K562 (cell line): Measurements from ENCODE around the gene SLC10A4. TPM values are rescaled to one million over a fixed set of nuclear protein-coding genes. Genes with fewer than 3 reads are reported as not detected.
A peak's percentile ranks its signal among the peaks of the same experiment; 100 is the strongest.

Experiments used
- CBFB ChIP-seq: sonication (generic); formaldehyde crosslinking; IDR thresholded peaks from 2 replicates; pipeline ENCODE4 v1.4.0; 2020; ENCODE audit warnings: mild to moderate bottlenecking, missing genetic modification reagents
- HNRNPL ChIP-seq: fragments of 200-400 bp; formaldehyde crosslinking; IDR thresholded peaks from 2 replicates; pipeline ENCODE4 v1.6.1; 2017; ENCODE audit warnings: low read depth, mild to moderate bottlenecking, low read length
- HNRNPLL ChIP-seq: fragments of 200-400 bp; formaldehyde crosslinking; IDR thresholded peaks from 2 replicates; pipeline ENCODE4 v1.6.1; 2017; ENCODE audit warnings: low read length, low read depth, mild to moderate bottlenecking; ENCODE audit not compliant: poor library complexity, severe bottlenecking
- HOXB6 ChIP-seq: fragments of 250-450 bp; sonication (Bioruptor Pico); IDR thresholded peaks from 2 replicates; pipeline ENCODE4 v1.5.1; 2022; ENCODE audit warnings: mild to moderate bottlenecking, borderline replicate concordance
- HSF4 ChIP-seq: fragments of 250-450 bp; sonication (Bioruptor Pico); IDR thresholded peaks from 2 replicates; pipeline ENCODE4 v2.1.2; 2022; ENCODE audit warnings: mild to moderate bottlenecking, moderate library complexity, borderline replicate concordance
- IRF2 ChIP-seq: sonication (generic); formaldehyde crosslinking; IDR thresholded peaks from 2 replicates; pipeline ENCODE4 v1.8.1; 2022; ENCODE audit warnings: mild to moderate bottlenecking, missing genetic modification reagents
- LCOR ChIP-seq: sonication (generic); formaldehyde crosslinking; IDR thresholded peaks from 2 replicates; pipeline ENCODE4 v1.8.0; 2022; ENCODE audit warnings: mild to moderate bottlenecking, missing genetic modification reagents
- MYC ChIP-seq, 2 experiments: fragments of 250-450 bp in 1 of 2; sonication (Bioruptor Pico) in 1 of 2; IDR thresholded peaks; 2 replicates each; pipeline versions ENCODE4 v1.5.1 to v1.6.1; 2012 to 2021; ENCODE audit warnings: low read depth in 2 of 2, borderline replicate concordance in 1 of 2, improper control_type of control experiment in 1 of 2, low read length in 1 of 2, mild to moderate bottlenecking in 1 of 2, moderate library complexity in 1 of 2
- NUFIP1 ChIP-seq: fragments of 450-650 bp; IDR thresholded peaks from 2 replicates; pipeline ENCODE4 v1.6.1; 2018; ENCODE audit not compliant: partially characterized antibody
- OTX1 ChIP-seq: fragments of 450-650 bp; formaldehyde crosslinking; IDR thresholded peaks from 2 replicates; pipeline ENCODE4 v1.4.0; 2022; ENCODE audit warnings: mild to moderate bottlenecking
- THAP7 ChIP-seq: fragments of 250-450 bp; sonication (Bioruptor Pico); IDR thresholded peaks from 2 replicates; pipeline ENCODE4 v1.5.0; 2021
- ZNF174 ChIP-seq: fragments of 250-450 bp; sonication (Bioruptor Pico); IDR thresholded peaks from 2 replicates; pipeline ENCODE4 v1.4.0; 2020; ENCODE audit warnings: mild to moderate bottlenecking
- ZNF263 ChIP-seq: sonication (generic); formaldehyde crosslinking; IDR thresholded peaks from 2 replicates; pipeline ENCODE4 v1.8.0; 2022; ENCODE audit warnings: mild to moderate bottlenecking, missing genetic modification reagents, borderline replicate concordance
- polyA plus RNA-seq, 8 experiments: library from polyadenylated mRNA; depleted of rRNA in 4 of 8; stranded (reverse) in 5 of 8; unstranded in 3 of 8; fragments of >200 nt; fragmentation: Nextera tagmentation in 2 of 8; fragmentation: Illumina TruSeq in 1 of 8; extraction: Ambion mirVana in 2 of 8; extraction: Trizol in 1 of 8; gene quantifications; 2 replicates each; pipeline versions ENCODE4 v1.2.1 to v1.2.3, GENCODE V29; 2011 to 2014; ENCODE audit warnings: inconsistent platforms in 1 of 8, missing spikeins in 1 of 8
- total RNA-seq, 7 experiments: library from RNA; depleted of rRNA in 6 of 7; stranded (reverse); fragments of >200 nt in 6 of 7; fragmentation: Illumina TruSeq in 2 of 7; extraction: Trizol in 2 of 7; gene quantifications; 2 replicates each; pipeline versions ENCODE4 v1.2.1 to v1.2.3, GENCODE V29; 2011 to 2021; ENCODE audit warnings: low replicate concordance in 1 of 7
- TF ChIP-seq, protein P1 (sequence below): sonication (generic); formaldehyde crosslinking; IDR thresholded peaks from 2 replicates; pipeline ENCODE4 v1.9.0; 2022; ENCODE audit warnings: mild to moderate bottlenecking, missing genetic modification reagents
- TF ChIP-seq, protein P2 (sequence below), 2 experiments: fragments of 450-650 bp; conservative IDR thresholded peaks; 2 replicates each; pipeline ENCODE4 v1.6.1; 2017; ENCODE audit warnings: mild to moderate bottlenecking in 2 of 2, moderate library complexity in 2 of 2
- TF ChIP-seq, protein P3 (sequence below): fragments of 250-450 bp; sonication (Bioruptor Pico); IDR thresholded peaks from 2 replicates; pipeline ENCODE4 v1.9.0; 2021; ENCODE audit warnings: mild to moderate bottlenecking, inconsistent platforms
- TF ChIP-seq, protein P4 (sequence below), 2 experiments: IDR thresholded peaks; 2 replicates each; pipeline ENCODE4 v1.6.1; 2011; ENCODE audit warnings: borderline replicate concordance in 1 of 2, control low read depth in 1 of 2, low read depth in 1 of 2, low read length in 1 of 2, mild to moderate bottlenecking in 1 of 2, mixed read lengths in 1 of 2, moderate library complexity in 1 of 2; ENCODE audit not compliant: insufficient read depth in 1 of 2, insufficient read length in 1 of 2, poor library complexity in 1 of 2, severe bottlenecking in 1 of 2; ENCODE audit errors: extremely low read depth in 1 of 2
- TF ChIP-seq, protein P5 (sequence below): fragments of 450-650 bp; formaldehyde crosslinking; IDR thresholded peaks from 2 replicates; pipeline ENCODE4 v1.4.0; 2020; ENCODE audit warnings: mild to moderate bottlenecking, moderate library complexity

Gene SLC10A4
- total and polyA plus RNA-seq, 9 of the 15 experiments (the other 6 are each of a cell fraction or from before 2014, with no cell fraction given): 2.5 to 16.9 (median 9.3) TPM

GRCh38 chr4:48483777-48484493 is 792 bp downstream of the SLC10A4 start (continued):
- TF ChIP-seq, protein P1, sequence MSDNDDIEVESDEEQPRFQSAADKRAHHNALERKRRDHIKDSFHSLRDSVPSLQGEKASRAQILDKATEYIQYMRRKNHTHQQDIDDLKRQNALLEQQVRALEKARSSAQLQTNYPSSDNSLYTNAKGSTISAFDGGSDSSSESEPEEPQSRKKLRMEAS (CRISPR knock-in tag): peak; percentile 60
- no peak for TF ChIP-seq LCOR
- TF ChIP-seq THAP7: no peak
- TF ChIP-seq IRF2 (CRISPR knock-in tag): 0 out of 2 replicates have a peak, but pooled peaks have one; percentile 10
- TF ChIP-seq CBFB (CRISPR knock-in tag): peak; percentile 33; the same call in 1 of the 2 replicates
- no peak for TF ChIP-seq NUFIP1
- TF ChIP-seq MYC (IDR thresholded peaks at IDR 0.05; ENCODE audit: low read depth, low read length): 0 out of 2 replicates have a peak, but pooled peaks have one; percentile 3
- TF ChIP-seq MYC (CRISPR knock-in tag; IDR thresholded peaks at IDR 0.05; ENCODE audit: borderline replicate concordance, low read depth): no peak
- TF ChIP-seq HNRNPL: peak; percentile 83; the same call in 1 of the 2 replicates
- TF ChIP-seq HNRNPLL: peak; percentile 7
- TF ChIP-seq, protein P2, sequence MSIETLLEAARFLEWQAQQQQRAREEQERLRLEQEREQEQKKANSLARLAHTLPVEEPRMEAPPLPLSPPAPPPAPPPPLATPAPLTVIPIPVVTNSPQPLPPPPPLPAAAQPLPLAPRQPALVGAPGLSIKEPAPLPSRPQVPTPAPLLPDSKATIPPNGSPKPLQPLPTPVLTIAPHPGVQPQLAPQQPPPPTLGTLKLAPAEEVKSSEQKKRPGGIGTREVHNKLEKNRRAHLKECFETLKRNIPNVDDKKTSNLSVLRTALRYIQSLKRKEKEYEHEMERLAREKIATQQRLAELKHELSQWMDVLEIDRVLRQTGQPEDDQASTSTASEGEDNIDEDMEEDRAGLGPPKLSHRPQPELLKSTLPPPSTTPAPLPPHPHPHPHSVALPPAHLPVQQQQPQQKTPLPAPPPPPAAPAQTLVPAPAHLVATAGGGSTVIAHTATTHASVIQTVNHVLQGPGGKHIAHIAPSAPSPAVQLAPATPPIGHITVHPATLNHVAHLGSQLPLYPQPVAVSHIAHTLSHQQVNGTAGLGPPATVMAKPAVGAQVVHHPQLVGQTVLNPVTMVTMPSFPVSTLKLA (conservative IDR thresholded peaks at IDR 0.05): peak in 1 of 2 experiments; percentile 33; a peak in 1 of 4 replicates
- peak; percentile 29; the same call in 1 of the 2 replicates for TF ChIP-seq ZNF263 (CRISPR knock-in tag)
- TF ChIP-seq HSF4 (CRISPR knock-in tag): no peak
- TF ChIP-seq, protein P3, sequence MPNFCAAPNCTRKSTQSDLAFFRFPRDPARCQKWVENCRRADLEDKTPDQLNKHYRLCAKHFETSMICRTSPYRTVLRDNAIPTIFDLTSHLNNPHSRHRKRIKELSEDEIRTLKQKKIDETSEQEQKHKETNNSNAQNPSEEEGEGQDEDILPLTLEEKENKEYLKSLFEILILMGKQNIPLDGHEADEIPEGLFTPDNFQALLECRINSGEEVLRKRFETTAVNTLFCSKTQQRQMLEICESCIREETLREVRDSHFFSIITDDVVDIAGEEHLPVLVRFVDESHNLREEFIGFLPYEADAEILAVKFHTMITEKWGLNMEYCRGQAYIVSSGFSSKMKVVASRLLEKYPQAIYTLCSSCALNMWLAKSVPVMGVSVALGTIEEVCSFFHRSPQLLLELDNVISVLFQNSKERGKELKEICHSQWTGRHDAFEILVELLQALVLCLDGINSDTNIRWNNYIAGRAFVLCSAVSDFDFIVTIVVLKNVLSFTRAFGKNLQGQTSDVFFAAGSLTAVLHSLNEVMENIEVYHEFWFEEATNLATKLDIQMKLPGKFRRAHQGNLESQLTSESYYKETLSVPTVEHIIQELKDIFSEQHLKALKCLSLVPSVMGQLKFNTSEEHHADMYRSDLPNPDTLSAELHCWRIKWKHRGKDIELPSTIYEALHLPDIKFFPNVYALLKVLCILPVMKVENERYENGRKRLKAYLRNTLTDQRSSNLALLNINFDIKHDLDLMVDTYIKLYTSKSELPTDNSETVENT (CRISPR knock-in tag): 0 out of 2 replicates have a peak, but pooled peaks have one; percentile 45
- TF ChIP-seq HOXB6: no peak
- TF ChIP-seq ZNF174: no peak
- TF ChIP-seq OTX1 (CRISPR knock-in tag): no peak
- TF ChIP-seq, protein P4, sequence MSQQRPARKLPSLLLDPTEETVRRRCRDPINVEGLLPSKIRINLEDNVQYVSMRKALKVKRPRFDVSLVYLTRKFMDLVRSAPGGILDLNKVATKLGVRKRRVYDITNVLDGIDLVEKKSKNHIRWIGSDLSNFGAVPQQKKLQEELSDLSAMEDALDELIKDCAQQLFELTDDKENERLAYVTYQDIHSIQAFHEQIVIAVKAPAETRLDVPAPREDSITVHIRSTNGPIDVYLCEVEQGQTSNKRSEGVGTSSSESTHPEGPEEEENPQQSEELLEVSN (IDR thresholded peaks at IDR 0.05; ENCODE audit: borderline replicate concordance in 1 of 2, extremely low read depth in 1 of 2, insufficient read depth in 1 of 2, insufficient read length in 1 of 2, low read depth in 1 of 2, low read length in 1 of 2, poor library complexity in 1 of 2, severe bottlenecking in 1 of 2): peak in 1 of 2 experiments; percentile 0
- TF ChIP-seq, protein P5, sequence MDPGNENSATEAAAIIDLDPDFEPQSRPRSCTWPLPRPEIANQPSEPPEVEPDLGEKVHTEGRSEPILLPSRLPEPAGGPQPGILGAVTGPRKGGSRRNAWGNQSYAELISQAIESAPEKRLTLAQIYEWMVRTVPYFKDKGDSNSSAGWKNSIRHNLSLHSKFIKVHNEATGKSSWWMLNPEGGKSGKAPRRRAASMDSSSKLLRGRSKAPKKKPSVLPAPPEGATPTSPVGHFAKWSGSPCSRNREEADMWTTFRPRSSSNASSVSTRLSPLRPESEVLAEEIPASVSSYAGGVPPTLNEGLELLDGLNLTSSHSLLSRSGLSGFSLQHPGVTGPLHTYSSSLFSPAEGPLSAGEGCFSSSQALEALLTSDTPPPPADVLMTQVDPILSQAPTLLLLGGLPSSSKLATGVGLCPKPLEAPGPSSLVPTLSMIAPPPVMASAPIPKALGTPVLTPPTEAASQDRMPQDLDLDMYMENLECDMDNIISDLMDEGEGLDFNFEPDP (CRISPR knock-in tag): no peak
